GM12878 (cell line): ENCODE data around the gene CDK17. TPM values are rescaled to one million over a fixed set of nuclear protein-coding genes. Genes with fewer than 3 reads are reported as not detected.

ENCODE experiments used
- ATAC-seq: fragments of 200-7000 bp; cut with Tn5 transposase; 3 replicates; pipeline ENCODE4 v1.9.1; 2020; ENCODE audit warnings: mild to moderate bottlenecking, moderate library complexity
- BruUV-seq: library from RNA; stranded (reverse); fragments of 400-500 nt; replicated peaks from 2 replicates; lab custom pipeline; 2021; lab: Mats Ljungman, UMichigan
- CTCF ChIA-PET: fragments of 300-600 bp; sonication (Branson Sonifier 250); formaldehyde crosslinking; extraction: SDS; loops from one replicate; lab custom pipeline; 2021; ENCODE audit warnings: inconsistent platforms; lab: Yijun Ruan, JAX
- POLR2A ChIA-PET: fragments of 350-600 bp; formaldehyde crosslinking; extraction: SDS; loops from one replicate; lab custom pipeline; 2021; ENCODE audit warnings: inconsistent platforms; lab: Charles Lee
- RAD21 ChIA-PET: fragments of 300-600 bp; sonication (Branson Sonifier 250); formaldehyde crosslinking; loops from one replicate; lab custom pipeline; 2023; ENCODE audit warnings: antibody characterized with exemption; ENCODE audit not compliant: unreplicated experiment; lab: Charles Lee
- SMC1A ChIA-PET: fragments of 300-600 bp; sonication (Branson Sonifier 250); formaldehyde crosslinking; loops from one replicate; lab custom pipeline; 2023; ENCODE audit not compliant: unreplicated experiment, uncharacterized antibody; lab: Charles Lee
- DNase-seq: peaks from one replicate; pipeline ENCODE4 v3.0.0-alpha.2; 2011; ENCODE audit warnings: low read depth, low spot score
- FAIRE-seq: peaks from 3 replicates; lab custom pipeline; 2011; peaks lifted over from hg19 to GRCh38; lab: Jason Lieb, UNC
- H2AFZ ChIP-seq: 2 replicates; pipeline ENCODE4 v1.6.0; 2011; ENCODE audit warnings: low read depth, low read length, control low read depth; ENCODE audit not compliant: control insufficient read depth
- H3K27ac ChIP-seq: 2 replicates; pipeline ENCODE4 v1.5.1; 2011; ENCODE audit warnings: control low read depth; ENCODE audit not compliant: control insufficient read depth, insufficient read depth
- H3K27me3 ChIP-seq, 2 experiments: replicated peaks in 1 of 2; 2 replicates each; pipeline versions ENCODE4 v1.6.0 to v1.6.1; 2011; ENCODE audit warnings: low read length in 1 of 2; ENCODE audit not compliant: control insufficient read depth in 2 of 2, insufficient read depth in 2 of 2
- H3K36me3 ChIP-seq, 2 experiments: 2 replicates each; pipeline ENCODE4 v1.5.1; 2011; ENCODE audit warnings: low read length in 1 of 2; ENCODE audit not compliant: control insufficient read depth in 2 of 2, insufficient read depth in 2 of 2
- H3K4me1 ChIP-seq: 2 replicates; pipeline ENCODE4 v1.6.1; 2011; ENCODE audit warnings: mild to moderate bottlenecking, low read length, moderate library complexity, mixed read lengths; ENCODE audit not compliant: control insufficient read depth, insufficient read depth
- H3K4me2 ChIP-seq: 2 replicates; pipeline ENCODE4 v1.6.0; 2011; ENCODE audit warnings: control low read depth; ENCODE audit not compliant: control insufficient read depth, insufficient read depth
- H3K4me3 ChIP-seq: fragments of 200-600 bp; sonication (generic); 2 replicates; pipeline ENCODE4 v1.5.1; 2016
- H3K79me2 ChIP-seq: 2 replicates; pipeline ENCODE4 v1.6.0; 2011; ENCODE audit warnings: low read length; ENCODE audit not compliant: control insufficient read depth, insufficient read depth
- H3K9ac ChIP-seq: 2 replicates; pipeline ENCODE4 v1.8.0; 2011; ENCODE audit warnings: low read length, control low read depth, mixed read lengths; ENCODE audit not compliant: control insufficient read depth, insufficient read depth
- H3K9me3 ChIP-seq: replicated peaks from 3 replicates; pipeline ENCODE4 v1.5.1; 2011; ENCODE audit warnings: mild to moderate bottlenecking, low read length; ENCODE audit not compliant: control insufficient read depth, insufficient read depth
- H4K20me1 ChIP-seq: 2 replicates; pipeline ENCODE4 v1.6.0; 2011; ENCODE audit not compliant: control insufficient read depth, insufficient read depth
- BCL3 ChIP-seq: IDR thresholded peaks from 2 replicates; pipeline ENCODE4 v1.6.1; 2011; ENCODE audit warnings: borderline replicate concordance, low read depth, mild to moderate bottlenecking, moderate library complexity, low read length; ENCODE audit not compliant: insufficient read depth, poor library complexity, severe bottlenecking
- E4F1 ChIP-seq: fragments of 450-650 bp; IDR thresholded peaks from 2 replicates; pipeline ENCODE4 v1.6.1; 2018; ENCODE audit warnings: borderline replicate concordance, mild to moderate bottlenecking; ENCODE audit not compliant: partially characterized antibody
- FOXK2 ChIP-seq: fragments of 450-650 bp; IDR thresholded peaks from 2 replicates; pipeline ENCODE4 v1.6.1; 2017; ENCODE audit warnings: mild to moderate bottlenecking, moderate library complexity
- WGBS: methylation state at CpG from one replicate; pipeline ENCODE4 v1.1.6; 2016; ENCODE audit warnings: low lambda C conversion rate; ENCODE audit not compliant: insufficient replicate concordance, insufficient coverage; ENCODE audit errors: missing lambda C conversion rate; 5-methylcytosine and 5-hydroxymethylcytosine counted together
- in situ Hi-C: fragments of 300-500 bp; cut with MboI; formaldehyde crosslinking; loops from 9 replicates; pipeline ENCODE4 v1.14.3; 2018; ENCODE audit warnings: mixed read lengths
- intact Hi-C: fragments of 100-400 bp; cut with micrococcal nuclease; formaldehyde crosslinking; loops from one replicate; pipeline ENCODE4 v1.14.2; 2022; ENCODE audit not compliant: unreplicated experiment
- polyA plus RNA-seq, 11 experiments: library from polyadenylated mRNA; depleted of rRNA in 4 of 11; unstranded in 6 of 11; stranded (reverse) in 5 of 11; fragments of >200 nt; fragmentation: Nextera tagmentation in 4 of 11; fragmentation: Illumina TruSeq in 1 of 11; extraction: Ambion mirVana in 4 of 11; extraction: Trizol in 1 of 11; gene quantifications; 1 replicate in 1 of 11; 2 replicates in 10 of 11; pipeline versions ENCODE4 v1.2.1 to v1.2.3, GENCODE V29; 2011 to 2016; ENCODE audit warnings: inconsistent platforms in 2 of 11, missing spikeins in 2 of 11, low read depth in 1 of 11
- total RNA-seq, 4 experiments: library from RNA; depleted of rRNA in 3 of 4; stranded (reverse); fragments of >200 nt in 3 of 4; fragmentation: Illumina TruSeq in 1 of 4; extraction: Trizol in 1 of 4; gene quantifications; 2 replicates each; pipeline versions ENCODE4 v1.2.1 to v1.2.3, GENCODE V29; 2013 to 2021

Gene CDK17
- total and polyA plus RNA-seq, 10 of the 15 experiments (the other 5 are each of a cell fraction or from before 2014, with no cell fraction given): 5.6 to 45.6 (median 18.3) TPM

GRCh38 chr12:96314723-96315122, 85.5 kb downstream of the CDK17 start:
- BruUV-seq: no TSS peak
- Histone ChIP-seq H3K9ac (no peak overlapping the region), H3K79me2 (peaks cover 21% of the 10 kb centered on the region), H3K27ac (peak overlapping the region; percentile 18; the same call in 1 of the 2 replicates)
- in situ Hi-C loops: no loop called here
- intact Hi-C loops: no loop called here
- TF ChIP-seq FOXK2: no peak
- no peak for TF ChIP-seq BCL3
- no peak for TF ChIP-seq E4F1
- TF ChIP-seq, all 136 proteins: peak for 0
- FAIRE-seq (no peak), ATAC-seq (peak; percentile 24; the same call in 1 of the 3 replicates), DNase-seq (no peak)
- POLR2A ChIA-PET: interaction anchor here (0.9 kb wide), 1 partner anchor 85 kb away, joined by 3 read pairs; no protein-coding TSS in a partner anchor
- Histone ChIP-seq H3K9me3 (no peaks in the 10 kb centered on the region), H3K36me3 (no peaks in the 10 kb centered on the region; a peak in 1 of 4 replicates), H3K27me3 (no peaks in the 10 kb centered on the region), H3K4me3 (no peak overlapping the region), H3K4me2 (no peak overlapping the region), H2AFZ (no peak overlapping the region), H4K20me1 (no peaks in the 10 kb centered on the region), H3K4me1 (peaks cover 18% of the 10 kb centered on the region)
- SMC1A ChIA-PET: interaction anchor here (0.8 to 2.9 kb wide), 5 partner anchors 33 to 202 kb away, joined by 3 to 27 read pairs (median 5); partner anchors contain the start of gene CDK17
- RAD21 ChIA-PET: interaction anchor here (3.1 kb wide), 1 partner anchor 83 kb away, joined by 21 read pairs; no protein-coding TSS in a partner anchor
- CTCF ChIA-PET: interaction anchor here (0.9 to 1.6 kb wide), 6 partner anchors 8 to 86 kb away, joined by 3 to 6 read pairs (median 4); partner anchors contain the start of gene CDK17
- 69% methylated on average over 2 of the region's 2 CpGs for WGBS
